Activated gamma-delta T cell (primary cell): ENCODE data around the gene KPNA2.
"Not testable (repeated sequence)": the region's sequence is repeated elsewhere in the genome, so short reads cannot be mapped to it uniquely, and the experiment has no call there.

Experiments
- DNase-seq: peaks from one replicate; lab custom pipeline; 2025; lab: John Stamatoyannopoulos, UW

Gene KPNA2

DNA sequence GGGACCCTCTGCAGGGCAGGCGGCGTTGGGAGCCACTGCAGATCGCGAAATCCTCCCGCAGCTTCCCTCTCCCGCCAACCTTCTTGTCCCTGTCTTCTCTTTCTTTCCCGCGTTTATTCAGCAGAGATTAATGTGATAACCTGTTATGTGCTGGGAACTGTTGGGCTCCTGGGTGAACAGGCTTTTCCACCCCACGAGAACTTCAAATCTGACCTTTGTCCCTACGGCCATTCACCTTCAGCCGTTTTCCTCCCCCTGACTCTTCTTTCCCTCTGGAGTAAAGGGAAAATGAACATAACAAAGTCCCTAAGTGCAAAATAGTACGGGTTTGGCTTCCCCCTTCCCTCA lies 15.2 kb upstream of the KPNA2 start:
- DNase-seq, result no peak

DNA sequence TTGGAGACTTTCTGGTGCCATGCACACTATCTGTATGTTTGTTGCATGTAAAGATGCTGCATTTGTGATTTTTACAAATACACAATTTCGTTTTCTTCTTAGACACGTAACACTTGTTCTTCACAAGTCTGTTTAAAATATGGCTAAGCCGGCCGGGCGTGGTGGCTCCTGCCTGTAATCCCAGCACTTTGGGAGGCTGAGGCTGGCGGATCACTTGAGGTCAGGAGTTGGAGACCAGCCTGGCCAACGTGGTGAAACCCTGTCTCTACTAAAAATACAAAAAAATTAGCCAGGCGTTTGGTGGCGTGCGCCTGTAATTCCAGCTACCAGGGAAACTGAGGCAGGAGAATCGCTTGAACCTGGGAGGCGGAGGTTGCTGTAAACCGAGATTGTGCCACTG lies 14.7 kb upstream of the KPNA2 start:
- not testable (repeated sequence) for DNase-seq

DNA sequence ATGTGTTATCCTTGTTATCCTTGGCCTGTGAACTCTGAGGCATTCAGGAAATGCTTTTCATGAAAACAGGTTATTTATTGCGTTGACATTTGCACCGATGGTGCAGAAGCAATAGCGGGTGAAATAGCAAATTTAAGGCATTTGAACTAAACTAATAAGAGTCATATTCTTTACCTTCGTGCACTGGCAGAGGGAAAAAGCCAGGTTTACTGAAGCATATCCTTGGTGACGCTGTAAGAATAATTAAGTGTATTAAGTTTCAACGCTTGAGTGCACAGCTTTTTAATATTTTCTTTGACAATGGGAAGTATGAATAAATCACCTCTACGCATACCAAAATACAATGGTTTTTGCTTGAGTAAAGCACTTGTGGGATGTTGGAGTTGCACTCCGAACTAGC lies 13.6 kb upstream of the KPNA2 start:
- DNase-seq, result no peak

DNA sequence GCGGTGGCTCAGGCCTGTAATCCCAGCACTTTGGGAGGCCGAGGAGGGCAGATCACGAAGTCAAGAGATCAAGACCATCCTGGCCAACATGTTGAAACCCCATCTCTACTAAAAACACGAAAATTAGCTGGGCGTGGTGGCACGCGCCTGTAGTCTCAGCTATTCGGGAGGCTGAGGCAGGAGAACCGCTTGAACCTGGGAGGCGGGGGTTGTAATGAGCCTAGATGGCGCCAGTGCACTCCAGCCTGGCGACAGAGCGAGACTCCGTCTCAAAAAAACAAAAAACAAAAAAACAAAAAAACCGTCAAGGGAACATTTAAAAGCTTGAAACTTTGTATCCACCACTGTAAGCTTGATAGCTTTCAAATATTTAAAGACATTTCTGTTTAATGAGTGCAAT lies 13.0 kb upstream of the KPNA2 start:
- not testable (repeated sequence) for DNase-seq

DNA sequence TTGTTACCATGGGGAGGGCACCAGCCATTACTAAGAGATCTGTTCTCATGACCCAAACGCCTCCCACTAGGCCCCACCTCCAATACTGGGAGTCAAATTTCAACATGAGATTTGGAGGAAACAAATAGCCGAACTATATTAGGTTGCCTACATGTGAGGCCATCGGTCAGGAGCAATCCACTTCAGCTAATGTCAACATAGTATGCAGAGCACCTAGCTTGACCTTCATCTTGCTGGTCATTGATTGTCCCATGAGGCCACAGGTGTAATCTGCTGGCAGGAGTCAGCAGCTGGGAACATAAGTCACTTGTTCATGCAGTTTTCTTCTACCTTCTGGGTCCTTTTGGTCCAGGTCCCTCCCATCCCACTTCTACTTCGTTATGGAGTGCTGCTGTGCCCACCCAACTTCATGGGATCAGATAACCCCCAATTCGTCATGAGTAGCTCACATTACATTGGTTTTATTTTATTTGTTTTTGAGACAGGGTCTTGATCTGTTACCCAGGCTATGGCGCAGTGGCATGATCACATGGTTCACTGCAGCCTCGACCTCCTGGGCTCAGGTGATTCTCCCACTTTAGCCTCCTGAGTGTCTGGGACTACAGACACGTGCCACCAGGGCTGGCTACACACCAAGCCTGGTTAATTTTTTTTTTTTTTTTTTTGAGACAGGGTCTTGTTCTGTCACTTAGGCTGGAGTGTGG lies 5.9 kb upstream of the KPNA2 start:
- DNase-seq, result no peak

DNA sequence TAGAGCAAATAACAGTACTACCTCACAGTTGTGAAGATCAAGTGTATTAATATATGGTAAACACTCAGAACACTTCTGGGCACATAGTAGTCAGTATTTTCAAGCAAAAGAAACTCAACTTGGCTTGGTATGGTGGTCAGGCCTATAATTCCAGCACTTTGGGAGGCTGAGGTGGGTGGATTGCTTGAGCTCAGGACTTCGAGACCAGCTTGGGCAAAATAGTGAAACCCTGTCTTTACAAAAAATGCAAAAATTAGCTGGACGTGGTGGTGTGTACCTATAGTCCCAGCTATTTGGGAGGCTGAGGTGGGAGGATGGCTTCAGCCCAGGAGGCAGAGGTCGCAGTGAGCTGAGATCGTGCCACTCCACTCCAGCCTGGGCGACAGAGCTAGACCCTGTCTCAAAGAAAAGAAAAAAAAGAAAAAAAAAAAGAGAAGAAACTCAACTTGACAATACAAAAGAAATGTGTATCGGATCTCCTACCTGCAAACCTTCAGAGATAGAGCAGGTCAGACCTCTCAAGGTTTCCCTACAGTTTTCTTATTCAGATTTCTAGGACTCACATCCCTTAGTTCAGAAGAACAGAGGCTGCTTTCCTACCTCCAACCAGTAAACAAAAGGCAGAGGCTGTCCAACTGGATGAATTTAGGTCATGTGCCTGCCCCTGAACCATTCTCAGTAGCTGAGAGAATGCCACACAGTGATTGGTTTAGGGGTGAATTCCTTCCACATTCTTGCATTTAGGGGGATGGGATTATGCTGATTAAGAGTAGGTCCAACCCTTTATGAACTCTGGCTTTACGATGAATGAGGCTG lies 1.7 kb upstream of the KPNA2 start:
- DNase-seq, result no peak

DNA sequence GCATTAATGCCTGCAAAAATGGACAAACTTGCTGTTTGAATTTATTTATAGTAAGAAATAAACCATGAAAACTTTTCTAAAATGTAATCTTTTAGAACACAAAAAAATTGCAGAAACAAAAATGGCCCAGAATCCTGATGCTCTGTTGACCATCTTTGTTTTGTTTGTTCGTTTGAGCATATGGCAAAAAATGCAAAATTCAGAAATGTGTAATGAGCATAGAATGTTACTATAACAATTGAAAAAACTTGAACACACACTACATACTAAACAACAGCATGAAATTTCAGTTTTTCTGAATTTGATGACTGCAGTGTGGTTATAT lies 1.1 kb upstream of the KPNA2 start:
- DNase-seq, result no peak

DNA sequence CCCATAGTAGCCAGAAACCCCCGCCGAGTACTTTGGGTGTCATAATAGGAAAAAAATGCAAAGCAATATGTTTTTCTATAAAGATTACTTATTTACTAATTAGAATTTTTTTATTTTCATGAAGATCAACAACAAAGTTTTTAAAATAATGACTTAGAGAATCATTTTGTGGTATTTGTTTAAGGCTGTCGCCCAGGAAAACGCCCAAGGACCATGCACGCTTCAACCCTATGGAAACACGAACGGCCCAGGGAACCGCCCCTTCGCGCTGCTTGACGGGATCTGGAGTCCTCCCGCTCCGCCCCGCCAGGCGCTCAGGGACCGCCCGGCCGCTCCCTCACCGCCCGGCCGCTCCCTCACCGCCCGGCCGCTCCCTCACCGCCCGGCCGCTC lies 408 bp upstream of the KPNA2 start:
- DNase-seq, result peak; percentile 73

DNA sequence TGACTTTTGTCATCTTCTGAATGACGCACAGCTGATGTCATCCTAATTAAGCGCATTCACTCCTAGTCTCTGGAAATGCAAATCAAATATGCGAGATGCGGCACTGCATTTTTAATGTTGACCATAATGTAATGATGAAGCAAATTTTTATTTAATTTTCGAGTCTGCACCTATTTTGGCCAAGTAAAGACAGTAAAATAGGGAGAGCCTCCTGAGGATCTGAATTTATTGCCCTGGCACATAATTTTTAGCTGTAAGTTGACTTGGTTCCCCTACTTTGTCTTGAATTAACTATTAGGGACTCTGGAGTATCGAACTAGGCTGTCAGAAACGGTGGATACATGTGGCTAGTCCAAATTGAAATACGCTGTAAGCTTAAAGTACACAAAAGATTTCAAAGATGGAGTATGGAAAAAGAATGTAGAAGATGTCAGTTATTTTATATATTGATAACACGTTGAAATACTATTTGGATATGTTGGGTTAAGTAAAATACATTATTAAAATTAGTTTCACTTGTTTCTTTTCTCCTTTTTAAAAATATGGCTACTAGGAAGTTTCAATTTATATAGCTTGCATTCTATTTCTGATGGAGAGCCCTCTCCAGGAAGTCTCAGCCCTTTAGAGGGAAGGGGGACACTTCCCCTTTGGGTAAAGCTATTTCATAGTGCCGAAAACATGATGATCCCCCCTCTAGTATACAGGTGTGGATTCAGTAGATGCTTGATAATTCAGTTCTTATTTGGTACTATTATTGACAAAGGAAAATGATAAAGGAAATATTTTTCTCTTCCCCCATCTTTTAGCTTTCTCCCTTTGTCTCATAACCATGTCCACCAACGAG lies 991 bp downstream of the KPNA2 start:
- no peak for DNase-seq

DNA sequence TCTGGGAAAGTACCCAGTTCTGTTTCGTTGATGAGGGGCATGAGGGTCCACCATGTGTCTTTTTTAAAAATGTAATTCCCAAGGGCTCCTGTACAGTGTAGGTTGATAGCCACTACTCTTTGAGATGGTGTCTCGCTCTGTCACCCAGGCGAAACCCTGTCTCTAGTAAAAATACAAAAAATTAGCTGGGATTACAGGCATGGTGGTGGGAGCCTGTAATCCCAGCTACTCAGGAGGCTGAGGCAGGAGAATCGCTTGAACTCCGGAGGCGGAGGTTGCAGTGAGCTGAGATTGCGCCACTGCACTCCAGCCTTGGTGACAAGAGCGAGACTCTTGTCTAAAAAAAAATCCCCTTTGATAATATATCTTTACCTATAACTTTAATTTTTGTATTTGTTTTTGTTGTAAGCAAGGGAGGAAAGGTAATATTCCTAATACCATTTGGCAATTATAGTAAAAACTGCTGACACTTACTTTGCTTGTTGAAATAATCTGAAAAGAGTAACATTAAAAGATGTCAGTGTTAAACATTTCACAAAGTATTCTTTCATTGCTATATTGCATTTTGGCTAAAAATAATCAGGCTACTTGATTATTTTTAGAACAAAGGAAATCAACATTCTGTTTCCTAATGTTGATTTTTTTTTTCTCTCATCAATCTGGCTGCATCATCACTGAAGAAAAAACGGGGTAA lies 11.8 kb downstream of the KPNA2 start:
- DNase-seq, result no peak

DNA sequence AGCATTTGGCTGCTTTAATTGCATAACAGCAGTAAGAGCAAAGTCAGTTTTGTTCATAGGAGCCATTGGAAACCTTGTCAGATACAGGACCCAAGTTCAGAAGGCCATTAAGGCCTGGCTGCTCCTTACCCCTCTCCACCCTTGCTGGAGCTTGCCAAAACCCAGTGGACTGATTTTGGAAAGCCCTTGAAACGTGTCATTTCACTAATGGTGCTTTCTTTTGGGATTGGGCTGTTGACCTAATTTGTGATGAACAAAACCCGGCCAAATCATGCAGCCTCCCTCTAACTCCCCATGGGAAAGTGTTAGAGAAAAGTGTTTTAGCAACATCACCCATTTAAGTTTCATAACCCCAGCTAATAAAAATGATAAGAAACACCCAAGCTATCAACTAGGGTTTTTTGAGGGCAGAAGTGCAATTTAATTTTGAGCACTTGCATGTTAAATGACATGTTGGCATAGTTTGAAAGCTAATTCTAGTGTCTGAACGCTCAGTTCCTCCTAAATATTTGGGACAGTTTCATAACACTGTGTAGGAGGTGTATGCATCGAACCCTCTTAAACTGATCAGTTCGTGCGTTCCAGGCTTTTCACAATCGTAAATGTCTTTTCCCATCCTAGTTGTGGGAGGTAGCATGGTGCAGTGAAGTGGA lies 12.5 kb downstream of the KPNA2 start:
- not testable (repeated sequence) for DNase-seq

DNA sequence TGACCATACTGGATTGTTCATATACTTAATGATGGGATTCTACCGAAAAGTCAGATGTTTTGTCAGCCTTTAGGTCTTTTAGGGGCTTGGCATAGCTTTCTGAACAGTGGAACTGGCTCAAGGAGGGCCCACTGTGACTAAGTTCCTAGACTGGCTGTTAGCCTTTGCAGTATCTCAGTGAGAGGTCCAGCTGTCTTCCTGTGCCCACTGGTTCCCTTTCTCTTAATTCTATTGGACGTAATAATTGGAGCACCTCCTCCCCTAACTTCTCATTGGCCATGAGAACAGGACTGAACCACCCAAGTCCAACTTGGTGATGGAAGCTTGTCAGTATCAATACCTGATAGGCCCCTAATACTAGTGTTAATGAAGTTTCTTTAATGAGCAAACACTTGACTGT lies 13.5 kb downstream of the KPNA2 start:
- no peak for DNase-seq

DNA sequence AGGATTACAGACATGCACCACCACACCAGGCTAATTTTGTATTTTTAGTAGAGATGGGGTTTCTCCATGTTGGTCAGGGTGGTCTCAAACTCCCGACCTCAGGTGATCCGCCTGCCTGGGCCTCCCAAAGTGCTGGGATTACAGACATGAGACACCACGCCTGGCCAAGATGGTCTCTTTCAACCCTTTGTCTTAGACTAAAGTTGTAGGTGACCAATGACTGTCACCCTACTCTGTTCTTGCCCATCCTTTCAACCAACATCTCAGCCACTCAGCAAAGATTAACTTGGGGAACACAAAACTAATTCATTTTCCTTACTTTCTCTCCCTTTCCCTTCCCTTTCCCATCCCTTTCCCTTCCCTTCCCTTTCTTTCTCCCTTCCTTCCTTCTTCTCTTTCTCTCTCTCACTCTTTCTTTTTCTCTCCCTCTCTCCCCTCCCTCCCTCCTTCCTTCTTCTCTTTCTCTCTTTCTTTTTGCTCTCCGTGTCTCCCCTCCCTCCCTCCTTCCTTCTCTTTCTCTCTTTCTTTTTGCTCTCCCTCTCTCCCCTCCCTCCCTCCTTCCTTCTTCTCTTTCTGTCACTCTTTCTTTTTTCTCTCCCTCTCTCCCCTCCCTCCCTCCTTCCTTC lies 14.4 kb downstream of the KPNA2 start:
- DNase-seq, result not testable (repeated sequence)

DNA sequence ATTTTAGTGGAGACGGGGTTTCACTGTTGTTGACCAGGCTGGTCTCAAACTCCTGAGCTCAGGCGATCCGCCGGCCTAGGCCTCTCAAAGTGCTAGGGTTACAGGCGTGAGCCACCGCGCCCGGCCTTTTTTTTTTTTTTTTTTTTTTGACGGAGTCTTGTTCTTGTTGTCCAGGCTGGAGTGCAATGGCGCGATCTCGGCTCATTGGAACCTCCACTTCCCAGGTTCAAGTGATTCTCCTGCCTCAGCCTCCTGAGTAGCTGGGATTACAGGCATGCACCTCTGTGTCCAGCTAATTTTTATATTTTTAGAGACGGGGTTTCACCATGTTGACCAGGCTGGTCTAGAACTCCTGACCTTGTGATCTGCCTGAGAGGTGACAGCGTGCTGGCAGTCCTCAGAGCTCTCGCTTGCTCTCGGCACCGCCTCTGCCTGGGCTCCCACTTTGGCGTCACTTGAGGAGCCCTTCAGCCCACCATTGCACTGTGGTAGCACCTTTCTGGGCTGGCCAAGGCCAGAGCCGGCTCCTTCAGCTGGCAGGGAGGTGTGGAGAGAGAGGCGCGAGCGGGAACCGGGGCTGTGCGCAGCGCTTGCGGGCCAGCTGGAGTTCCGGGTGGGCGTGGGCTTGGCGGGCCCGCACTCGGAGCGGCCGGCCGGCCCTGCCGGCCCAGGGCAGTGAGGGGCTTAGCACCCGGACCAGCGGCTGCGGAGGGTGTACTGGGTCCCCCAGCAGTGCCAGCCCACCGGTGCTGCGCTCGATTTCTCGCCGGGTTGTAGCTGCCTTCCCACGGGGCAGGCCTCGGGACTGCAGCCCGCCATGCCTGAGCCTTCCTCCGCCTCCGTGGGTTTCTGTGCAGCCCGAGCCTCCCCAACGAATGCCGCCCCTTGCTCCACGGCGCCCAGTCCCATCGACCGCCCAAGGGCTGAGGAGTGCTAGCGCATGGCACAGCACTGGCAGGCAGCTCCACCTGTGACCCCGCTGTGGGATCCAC lies 16.1 kb downstream of the KPNA2 start:
- not testable (repeated sequence) for DNase-seq

DNA sequence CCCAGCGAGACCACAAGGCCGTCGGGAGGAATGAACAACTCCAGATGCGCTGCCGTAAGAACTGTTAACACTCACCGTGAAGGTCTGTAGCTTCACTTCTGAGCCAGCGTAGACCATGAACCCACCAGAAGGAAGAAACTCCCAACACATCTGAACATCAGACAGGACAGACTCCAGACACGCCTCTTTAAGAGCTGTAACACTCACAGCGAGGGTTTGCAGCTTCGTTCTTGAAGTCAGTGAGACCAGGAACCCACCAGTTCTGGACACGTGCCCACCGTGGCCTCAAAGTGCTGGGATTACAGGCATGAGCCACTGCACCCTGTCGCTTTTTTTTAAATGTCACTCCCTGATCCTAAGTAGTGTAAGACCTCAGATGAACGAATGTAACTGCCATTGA lies 17.3 kb downstream of the KPNA2 start:
- DNase-seq, result no peak

DNA sequence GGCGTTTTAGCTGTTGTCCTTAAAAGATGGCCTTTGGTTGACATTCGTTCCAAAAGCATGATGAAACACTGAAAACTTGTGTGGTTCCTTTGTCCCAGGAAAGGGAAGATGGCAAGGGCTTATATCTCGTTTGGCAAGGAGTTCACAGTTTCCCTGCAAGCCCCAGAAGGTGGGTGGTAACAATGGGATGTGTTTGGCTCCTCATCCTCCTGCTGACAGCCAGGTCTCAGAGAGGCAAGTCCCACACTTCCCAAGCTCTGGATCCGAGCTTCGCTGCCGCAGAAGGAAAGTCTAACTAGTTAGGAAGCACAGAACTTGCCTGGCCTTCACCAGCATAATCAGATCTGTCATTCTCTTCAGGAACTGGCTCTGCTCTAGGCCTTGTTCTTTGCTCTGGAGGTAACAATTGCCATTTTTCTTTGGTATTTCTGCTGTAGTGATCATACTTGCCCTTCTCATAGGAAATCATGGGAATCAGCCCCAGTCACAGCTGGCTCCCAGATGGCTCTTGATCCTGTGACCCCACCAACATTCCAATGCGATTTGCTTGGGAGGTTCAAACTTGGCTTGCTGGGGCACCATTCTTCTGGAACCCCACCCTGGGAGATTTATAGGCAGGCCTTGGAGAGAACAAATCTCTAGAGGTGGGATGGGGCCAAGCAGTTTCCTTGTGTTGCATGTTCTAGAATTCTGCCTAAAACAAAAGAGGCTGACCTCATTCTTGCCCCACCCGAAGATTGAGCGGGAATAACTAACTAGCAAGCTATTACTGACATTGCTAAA lies 17.9 kb downstream of the KPNA2 start:
- DNase-seq, result no peak

DNA sequence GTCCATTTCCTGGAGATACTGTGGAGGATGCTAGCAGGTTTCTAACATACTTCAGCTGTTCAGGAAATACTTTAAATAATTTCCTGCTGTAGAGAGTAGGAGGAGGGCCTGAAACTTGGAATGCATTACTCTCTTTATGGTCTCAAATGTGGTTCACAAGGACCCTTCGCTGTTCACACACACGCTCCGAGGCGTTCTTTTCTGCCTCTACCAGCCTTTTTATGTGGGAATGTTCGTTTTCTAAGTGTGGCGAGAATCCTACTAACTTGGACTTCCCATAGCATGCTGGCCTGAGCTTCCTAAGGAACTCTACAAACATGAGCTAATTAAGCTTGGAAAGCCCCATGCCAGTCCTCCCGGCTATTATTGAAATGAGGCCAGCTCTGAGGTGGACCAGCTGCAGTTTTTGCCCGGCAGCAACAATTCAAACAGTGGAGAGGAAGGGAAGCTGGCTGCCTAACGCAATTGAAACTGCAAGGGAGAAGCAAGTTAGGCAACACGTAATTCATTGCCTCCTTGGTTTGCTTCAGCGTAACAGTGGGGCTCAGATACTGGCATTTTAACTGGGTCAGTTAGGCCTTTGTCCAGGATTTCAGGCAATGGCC lies 18.9 kb downstream of the KPNA2 start:
- no peak for DNase-seq

DNA sequence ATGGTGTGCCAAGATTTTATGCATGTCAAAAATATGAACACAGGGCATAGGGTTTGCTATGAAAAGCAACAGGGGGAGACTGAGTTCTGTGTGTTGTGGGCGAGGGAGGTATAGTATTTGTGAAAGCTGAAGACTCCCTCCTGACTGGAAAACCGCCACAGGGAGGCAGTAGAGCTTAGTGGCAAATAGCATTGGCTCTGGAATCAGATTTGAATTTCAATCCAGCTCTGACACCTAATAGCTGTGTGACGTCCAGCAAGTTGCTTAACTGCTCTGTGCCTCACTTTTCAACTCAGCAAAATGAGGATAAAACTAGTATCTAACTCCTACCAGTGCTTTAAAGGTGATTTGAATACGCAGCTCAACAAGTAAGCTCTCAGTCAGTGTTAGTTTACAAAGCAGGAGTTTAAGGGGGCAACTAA lies 22.0 kb downstream of the KPNA2 start:
- DNase-seq, result no peak

DNA sequence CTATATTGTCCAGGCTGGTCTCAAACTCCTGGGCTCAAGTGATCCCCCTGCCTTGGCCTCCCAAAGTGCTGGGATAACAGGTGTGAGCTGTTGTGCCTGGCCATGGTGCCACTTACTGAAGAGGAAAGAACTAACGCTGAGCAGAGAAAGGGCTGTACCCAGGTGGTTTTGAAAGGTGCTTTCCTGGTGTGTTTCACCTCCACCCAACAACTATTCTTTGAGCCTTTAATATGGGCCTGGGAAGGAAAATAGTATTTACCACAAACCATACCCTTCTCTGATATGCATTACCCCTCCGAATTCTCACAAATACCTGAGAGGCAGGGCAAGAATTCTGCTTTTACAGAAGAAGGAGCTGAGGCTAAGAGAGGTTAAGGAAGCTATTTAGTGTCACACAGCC lies 24.8 kb downstream of the KPNA2 start:
- no peak for DNase-seq
